NOMO-1 treated with dmso at 0.1 percent for 144 hours (cell line): ENCODE measurements around the gene TNFRSF1A.
"Not testable (repeated sequence)": the region's sequence is repeated elsewhere in the genome, so short reads cannot be mapped to it uniquely, and the experiment has no call there.

Experiments
- DNase-seq: peaks from one replicate; lab custom pipeline; 2025; ENCODE audit not compliant: unreplicated experiment; lab: John Stamatoyannopoulos, UW

Gene TNFRSF1A

DNA sequence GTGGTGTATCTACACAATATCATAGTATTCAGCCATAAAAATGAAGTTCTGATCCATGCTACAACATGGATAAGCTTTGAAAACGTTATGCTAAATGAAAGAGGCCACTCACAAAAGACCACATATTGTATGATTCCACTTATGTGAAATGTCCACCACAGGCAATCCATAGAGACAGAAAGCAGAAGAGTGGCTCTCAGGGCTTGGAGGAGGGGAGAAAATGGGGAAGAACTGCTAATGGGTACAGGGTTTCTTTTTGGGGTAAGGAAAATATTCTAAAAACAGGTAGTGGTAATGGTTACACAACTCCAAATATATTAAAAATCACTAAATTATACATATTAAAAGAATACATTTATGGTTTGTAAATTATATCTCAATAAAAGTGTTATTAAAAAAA, 17.0 kb upstream of the TNFRSF1A start:
- peak; percentile 57 for DNase-seq

- no peak for DNase-seq
Measured at GRCh38 chr12:6356374-6356820, 14.5 kb upstream of the TNFRSF1A start.

DNA sequence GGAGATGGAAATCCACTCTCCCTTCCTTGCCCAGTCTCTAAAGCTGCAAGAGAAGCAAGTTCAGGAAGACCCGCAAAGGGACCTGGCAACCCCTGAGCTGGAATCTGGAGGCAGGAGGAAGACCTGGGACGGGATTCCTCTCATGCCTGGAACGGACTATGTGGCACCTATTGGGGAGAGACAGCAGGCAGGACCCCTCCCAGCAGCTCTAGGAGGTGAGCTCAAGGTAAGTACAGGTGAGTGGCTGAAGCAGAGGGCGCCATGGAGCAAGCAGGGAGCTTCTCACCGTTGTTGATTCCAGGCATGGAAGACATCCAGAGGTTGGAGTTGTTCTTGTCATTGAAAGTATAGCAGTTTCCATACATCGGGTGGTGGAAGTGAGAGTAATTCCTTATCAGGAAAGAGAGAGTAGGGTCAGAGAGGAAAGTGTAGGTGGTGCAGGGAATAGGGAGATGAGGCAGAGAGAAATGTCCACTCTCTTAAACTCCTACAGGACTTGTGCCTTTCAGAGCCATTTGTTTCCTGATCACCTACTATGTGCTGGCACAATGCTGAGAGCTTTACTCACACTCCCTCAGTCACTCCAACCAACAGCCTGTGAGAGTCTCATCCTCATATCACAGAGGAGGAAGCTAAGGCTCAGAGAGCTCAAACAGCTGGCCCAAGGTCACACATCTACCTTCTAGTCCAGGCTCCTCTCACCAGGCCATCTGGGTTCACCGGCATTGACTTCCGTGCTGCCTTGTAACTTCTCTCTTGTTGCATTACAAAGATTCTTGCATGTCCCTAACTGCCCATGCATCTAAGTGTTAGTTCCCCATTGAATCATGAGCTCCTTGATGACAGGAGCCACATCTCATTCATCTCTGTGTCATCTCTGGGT, 13.9 kb upstream of the TNFRSF1A start:
- peak; percentile 52 for DNase-seq

DNA sequence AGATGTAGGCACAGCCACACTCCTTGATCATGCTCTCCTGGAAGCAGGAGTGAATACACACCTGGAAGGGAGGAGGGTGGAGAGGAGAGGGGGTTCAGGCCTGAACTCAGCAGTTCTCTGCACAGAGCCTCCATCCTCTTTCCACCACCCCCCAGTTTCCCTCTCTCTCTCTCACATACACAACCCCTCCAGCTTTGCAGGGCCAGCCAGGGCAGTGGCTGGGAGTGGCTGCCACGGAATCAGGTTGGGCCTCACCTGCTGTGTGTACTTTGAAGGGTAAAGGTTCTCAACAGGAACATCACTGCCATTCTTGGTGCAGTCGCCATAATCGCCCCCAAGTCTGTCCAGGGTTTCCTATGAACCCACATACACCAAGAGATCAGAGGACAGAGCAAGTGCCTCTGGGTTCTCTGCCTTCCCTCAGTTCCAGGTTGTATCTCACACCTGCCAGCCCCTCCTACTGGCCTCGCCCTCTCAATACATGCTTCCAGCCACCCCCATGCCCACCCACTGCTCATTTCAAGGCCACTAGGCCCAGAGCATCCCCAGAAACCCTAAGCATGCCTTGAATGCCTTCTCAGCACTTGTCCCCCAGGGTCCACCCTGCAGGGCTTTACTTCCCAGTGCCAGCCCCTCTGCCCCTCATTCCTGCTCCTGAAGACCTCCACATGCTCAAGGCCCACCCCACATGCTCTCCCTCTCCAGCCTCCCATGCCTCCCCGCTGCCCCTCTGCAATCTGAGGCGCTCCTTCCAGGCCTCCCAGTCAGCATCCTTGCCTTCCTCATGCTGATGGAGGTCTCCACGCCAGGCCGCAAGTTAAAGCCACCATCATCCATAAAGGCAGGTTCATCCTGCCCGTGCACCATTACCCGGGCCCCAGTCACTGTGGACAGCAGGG, 12.9 kb upstream of the TNFRSF1A start:
- no peak for DNase-seq

DNA sequence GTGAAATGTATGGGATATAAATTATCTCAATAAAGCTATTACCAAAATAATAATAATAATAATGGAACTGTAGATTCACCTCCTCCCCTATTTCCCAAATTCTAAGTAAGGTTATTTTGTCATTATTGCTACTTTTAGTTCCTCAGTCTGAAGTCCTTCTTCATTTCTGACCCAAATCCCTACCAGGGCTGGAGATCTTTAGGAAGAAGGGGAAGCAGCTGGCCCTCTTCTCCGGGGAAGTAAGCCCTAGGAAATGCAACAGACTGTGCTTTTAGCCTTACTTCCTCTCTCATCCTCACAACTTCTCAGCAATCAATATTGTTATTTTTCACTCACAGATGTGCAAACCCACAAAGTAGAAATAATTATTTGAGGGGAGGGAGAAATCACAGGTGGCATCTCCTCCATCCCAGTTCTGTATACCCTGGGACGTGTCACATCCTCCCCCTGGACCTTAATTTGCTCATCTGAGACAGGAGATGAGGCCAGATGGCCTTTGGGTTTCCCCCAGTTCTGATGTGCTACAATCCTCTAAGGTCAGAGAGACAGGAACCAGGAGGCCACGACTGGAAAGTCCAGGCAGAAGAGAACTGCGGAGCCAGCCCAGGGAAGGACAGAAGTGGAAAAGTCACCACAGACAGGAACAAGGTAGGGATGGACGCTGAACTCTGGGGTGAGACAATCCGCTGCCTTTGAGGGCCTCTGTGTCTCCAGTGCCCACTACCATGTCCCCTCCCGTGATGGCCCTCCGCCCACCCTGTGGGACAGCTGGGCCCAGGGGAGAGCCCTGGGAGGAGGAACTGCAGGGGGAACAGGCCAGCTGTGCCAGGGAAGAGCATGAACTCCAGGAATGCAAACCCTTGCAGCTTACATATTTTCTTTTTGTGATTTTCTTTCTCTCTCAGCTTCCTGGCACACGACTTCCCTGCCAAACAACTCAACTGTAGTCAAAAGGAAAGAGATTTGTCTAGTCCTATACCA, 10.6 kb upstream of the TNFRSF1A start:
- DNase-seq: no peak

DNA sequence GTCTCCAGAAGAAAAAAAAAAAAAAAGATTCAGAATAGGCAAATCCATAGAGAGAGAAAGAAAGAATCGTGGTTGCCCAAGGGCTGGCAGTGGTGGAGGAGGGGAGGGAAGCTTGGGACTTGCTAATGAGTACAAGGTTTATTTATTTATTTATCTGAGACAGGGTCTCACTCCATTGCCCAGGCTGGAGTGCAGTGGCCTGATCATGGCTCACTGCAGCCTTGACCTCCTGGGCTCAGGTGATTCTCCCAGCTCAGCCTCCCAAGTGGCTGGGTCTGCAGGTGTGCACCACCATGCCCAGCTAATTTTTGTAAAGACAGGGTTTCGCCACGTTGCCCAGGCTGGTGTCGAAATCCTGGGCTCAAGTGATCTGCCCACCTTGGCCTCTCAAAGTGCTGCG, 9.7 kb upstream of the TNFRSF1A start:
- DNase-seq: no peak

- peak; percentile 23 for DNase-seq
Measured at GRCh38 chr12:6347367-6348338, 5.8 kb upstream of the TNFRSF1A start.

DNA sequence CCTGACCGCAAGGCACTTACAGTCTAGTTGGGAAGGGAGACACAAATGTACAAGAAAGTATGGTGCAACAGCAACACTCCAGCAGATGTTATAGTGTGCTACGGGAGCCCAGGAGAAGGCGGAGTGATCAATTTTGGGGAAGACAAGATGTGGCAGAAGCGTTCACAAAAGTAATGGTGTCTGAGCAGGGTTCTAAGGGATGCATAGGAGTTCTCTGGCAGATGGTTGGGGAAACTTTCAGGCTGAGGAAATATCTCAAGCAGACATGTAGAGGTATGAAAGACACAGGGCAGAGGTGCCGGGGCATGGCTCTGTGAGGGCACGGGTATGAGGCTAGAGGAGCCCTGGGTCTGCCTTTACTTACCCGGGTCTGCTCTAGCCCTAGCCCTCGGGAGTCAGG, 5.1 kb upstream of the TNFRSF1A start:
- DNase-seq: no peak

- no peak for DNase-seq
Measured at GRCh38 chr12:6346235-6346832, 4.5 kb upstream of the TNFRSF1A start.

DNA sequence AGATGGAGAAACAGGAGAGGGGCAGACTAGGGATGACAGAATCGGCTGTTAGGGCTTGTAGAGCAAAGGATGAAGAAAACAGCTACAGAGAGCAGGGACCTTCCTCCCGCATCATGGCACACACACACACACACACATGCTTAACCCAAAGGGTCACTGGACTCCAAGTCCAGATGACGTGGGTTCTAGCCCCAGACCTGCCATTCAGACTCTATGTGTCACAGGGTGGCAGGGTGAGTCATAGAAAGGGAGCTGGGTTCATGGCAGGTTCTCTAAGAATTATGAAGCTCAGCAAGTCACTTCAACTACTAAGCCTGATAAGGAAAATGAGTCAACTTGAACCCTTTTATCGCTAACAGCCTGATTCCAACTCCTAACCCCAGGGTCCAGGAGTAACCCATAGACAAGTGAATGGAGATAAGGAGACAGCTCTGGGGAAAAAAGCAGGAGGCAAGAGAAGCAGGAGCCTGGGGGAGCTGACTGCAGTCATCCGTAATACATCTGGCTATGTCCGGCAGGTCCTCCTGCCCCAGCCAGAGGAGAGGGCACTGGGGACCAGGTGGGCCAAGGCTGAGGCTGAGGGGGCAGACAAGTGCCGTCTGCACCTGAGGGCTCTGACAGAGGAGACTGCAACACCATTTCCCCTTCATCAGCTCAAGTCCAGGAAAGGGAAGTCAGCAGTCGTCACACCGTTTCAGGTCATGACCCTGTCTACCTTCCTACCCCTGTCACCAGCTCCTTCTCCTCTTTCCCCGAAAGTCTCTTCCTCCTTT, 3.6 kb upstream of the TNFRSF1A start:
- DNase-seq: no peak

- DNase-seq: not testable (repeated sequence)
Measured at GRCh38 chr12:6344101-6344660, 2.3 kb upstream of the TNFRSF1A start.

DNA sequence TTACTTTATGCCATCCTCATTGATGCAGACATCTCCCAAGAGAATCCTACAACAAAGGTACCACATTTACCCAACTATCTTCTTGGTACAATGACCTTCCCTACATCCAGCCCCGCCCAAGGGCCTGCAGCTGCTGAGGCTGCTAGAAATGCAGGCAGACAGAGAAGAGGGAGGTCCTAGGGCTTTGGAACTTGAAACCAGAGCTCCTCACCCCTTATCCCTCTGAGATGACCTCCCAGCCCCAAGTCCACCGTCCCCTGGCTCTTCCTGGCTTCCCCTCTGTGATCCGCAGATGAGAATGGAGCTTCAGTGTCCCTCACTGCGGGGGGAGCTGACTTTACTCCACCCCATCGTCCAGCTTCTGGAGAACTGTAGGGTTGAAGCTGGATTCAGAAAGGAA, 1.6 kb upstream of the TNFRSF1A start:
- no peak for DNase-seq

- DNase-seq: no peak
Measured at GRCh38 chr12:6342140-6342889, 439 bp upstream of the TNFRSF1A start.

- DNase-seq: no peak
Measured at GRCh38 chr12:6340745-6341416, 995 bp downstream of the TNFRSF1A start.

GRCh38 chr12:6340032-6340638, 1.7 kb downstream of the TNFRSF1A start:
- no peak for DNase-seq

GRCh38 chr12:6338955-6339354, 2.9 kb downstream of the TNFRSF1A start:
- no peak for DNase-seq
